ENCODE results near the gene TMEM62. TPM values are rescaled to one million over a fixed set of nuclear protein-coding genes. Genes with fewer than 3 reads are reported as not detected.
"Not testable (repeated sequence)": the region's sequence is repeated elsewhere in the genome, so short reads cannot be mapped to it uniquely, and the experiment has no call there.

Gene TMEM62
- total RNA-seq, 1 donor from 2014 or later = 11.0 TPM

DNA sequence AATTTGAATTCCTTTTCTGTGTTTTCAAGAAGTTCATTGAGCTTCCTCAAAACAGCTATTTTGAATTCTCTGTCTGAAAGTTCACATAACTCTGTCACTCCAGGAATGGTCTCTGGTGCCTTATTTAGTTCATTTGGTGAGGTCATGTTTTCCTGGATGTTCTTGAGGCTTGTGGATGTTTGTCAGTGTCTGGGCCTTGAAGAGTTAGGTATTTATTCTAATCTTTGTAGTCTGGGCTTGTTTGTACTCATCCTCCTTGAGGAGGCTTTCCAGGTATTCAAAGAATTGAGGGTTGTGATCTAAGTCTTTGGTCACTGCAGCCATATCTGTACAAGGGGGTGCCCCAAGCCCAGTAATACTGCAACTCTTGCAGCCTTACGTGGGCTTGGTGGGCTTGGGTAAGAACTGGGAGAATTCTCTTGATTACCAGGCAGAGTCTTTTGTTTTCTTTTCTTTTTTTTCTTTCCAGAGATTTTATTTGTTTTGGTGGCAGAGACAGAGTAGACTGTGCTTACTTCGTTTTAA, 32.5 kb downstream of the TMEM62 start:
- Mint-ChIP-seq H3K36me3 (ENCODE audit: low read depth) (peaks cover 10% of the 10 kb centered on the region), H3K4me1 (ENCODE audit: low read depth) (peaks cover 27% of the 10 kb centered on the region), H3K4me3 (ENCODE audit: unreplicated experiment) (no peak overlapping the region), H3K27me3 (ENCODE audit: low read depth) (no peaks in the 10 kb centered on the region), H3K9me3 (ENCODE audit: low read depth) (peaks cover 2% of the 10 kb centered on the region), H3K27ac (ENCODE audit: unreplicated experiment) (no peak overlapping the region)
- TF ChIP-seq, protein P1, sequence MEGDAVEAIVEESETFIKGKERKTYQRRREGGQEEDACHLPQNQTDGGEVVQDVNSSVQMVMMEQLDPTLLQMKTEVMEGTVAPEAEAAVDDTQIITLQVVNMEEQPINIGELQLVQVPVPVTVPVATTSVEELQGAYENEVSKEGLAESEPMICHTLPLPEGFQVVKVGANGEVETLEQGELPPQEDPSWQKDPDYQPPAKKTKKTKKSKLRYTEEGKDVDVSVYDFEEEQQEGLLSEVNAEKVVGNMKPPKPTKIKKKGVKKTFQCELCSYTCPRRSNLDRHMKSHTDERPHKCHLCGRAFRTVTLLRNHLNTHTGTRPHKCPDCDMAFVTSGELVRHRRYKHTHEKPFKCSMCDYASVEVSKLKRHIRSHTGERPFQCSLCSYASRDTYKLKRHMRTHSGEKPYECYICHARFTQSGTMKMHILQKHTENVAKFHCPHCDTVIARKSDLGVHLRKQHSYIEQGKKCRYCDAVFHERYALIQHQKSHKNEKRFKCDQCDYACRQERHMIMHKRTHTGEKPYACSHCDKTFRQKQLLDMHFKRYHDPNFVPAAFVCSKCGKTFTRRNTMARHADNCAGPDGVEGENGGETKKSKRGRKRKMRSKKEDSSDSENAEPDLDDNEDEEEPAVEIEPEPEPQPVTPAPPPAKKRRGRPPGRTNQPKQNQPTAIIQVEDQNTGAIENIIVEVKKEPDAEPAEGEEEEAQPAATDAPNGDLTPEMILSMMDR (IDR thresholded peaks at IDR 0.05) = no peak
- DNase-seq (ENCODE audit: low spot score) = no peak

DNA sequence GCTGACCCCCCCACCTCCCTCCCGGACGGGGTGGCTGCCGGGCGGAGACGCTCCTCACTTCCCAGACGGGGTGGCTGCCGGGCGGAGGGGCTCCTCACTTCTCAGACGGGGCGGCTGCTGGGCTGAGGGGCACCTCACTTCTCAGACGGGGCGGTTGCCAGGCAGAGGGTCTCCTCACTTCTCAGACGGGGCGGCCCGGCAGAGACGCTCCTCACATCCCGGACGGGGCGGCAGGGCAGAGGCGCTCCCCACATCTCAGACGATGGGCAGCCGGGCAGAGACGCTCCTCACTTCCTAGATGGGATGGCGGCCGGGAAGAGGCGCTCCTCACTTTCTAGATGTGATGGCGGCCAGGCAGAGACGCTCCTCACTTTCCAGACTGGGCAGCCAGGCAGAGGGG, 33.9 kb downstream of the TMEM62 start:
- not testable (repeated sequence) for H3K27ac Mint-ChIP-seq (ENCODE audit: unreplicated experiment); DNase-seq (ENCODE audit: low spot score); H3K27me3 Mint-ChIP-seq (ENCODE audit: low read depth); H3K4me3 Mint-ChIP-seq (ENCODE audit: unreplicated experiment); H3K36me3 Mint-ChIP-seq (ENCODE audit: low read depth); H3K9me3 Mint-ChIP-seq (ENCODE audit: low read depth)
- peaks cover 27% of the 10 kb centered on the region for H3K4me1 Mint-ChIP-seq (ENCODE audit: low read depth)

DNA sequence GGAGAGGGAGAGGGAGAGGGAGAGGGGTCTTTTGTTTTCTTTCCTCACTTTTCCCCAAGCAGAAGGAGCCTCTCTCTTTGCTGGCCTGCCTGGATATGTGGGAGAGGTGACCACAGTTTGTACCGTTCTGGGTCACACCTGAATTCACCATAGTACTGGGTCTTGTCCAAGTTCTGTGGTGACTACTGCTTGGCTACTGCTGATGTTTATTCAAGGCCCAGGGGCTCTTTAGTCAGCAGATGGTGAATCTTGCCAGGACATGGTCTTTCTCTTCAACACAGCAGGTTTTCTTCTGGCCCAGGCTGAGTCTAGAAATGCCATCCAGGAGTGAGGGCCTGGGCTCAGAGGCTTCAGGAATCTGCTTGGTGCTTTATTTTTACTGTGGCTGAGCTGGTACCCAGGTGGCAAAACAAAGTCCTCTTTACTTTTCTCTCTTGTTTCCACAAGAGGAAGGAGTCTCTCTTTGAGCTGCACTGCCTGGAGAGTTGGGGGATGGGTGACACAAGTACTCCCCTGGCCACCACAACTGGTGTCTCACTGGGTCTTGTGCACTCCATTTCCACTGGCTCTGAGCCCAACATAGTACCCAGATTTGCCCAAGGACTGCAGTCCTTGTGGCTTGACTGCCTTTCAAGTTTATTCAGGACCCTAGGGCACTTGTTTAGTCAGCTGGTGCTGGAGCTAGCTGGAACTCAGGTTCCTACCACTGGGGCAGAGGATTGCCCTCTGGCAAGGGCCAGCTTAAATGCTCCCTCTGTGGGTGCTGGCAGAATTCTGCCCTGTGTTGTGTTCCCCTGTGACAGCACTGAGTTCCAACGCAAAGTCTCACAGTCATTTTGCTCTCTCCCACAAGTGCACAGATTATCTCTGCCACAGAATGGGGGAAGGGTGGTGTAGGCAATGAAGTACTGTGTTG, 35.1 kb downstream of the TMEM62 start:
- Mint-ChIP-seq H3K27me3 (ENCODE audit: low read depth) (no peaks in the 10 kb centered on the region), H3K4me3 (ENCODE audit: unreplicated experiment) (no peak overlapping the region), H3K36me3 (ENCODE audit: low read depth) (peaks cover 14% of the 10 kb centered on the region), H3K4me1 (ENCODE audit: low read depth) (peaks cover 27% of the 10 kb centered on the region), H3K9me3 (ENCODE audit: low read depth) (peaks cover 2% of the 10 kb centered on the region), H3K27ac (ENCODE audit: unreplicated experiment) (peak overlapping the region; percentile 71)
- DNase-seq (ENCODE audit: low spot score) = no peak
- TF ChIP-seq, protein P1 (IDR thresholded peaks at IDR 0.05) = no peak

DNA sequence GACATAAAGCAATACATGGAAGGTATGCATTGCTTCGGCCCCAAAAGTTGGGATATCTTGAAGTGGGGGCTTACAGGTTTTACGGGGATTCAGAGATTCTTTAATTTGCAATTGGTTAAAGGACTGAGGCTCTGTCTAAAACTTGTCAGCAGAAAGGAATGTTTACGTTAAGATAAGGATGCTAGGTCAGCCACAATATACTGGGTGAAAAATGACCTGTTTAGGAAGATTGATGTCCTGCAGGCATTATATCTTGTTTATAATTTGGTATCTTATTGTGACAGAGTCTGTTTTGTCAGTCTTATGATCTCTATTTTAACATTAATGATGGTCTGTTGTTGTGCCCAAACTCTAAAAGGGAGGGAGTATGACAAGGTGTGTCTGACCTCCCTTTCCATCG, 36.5 kb downstream of the TMEM62 start:
- no peak for DNase-seq (ENCODE audit: low spot score)
- Mint-ChIP-seq H3K9me3 (ENCODE audit: low read depth) (peaks cover 2% of the 10 kb centered on the region), H3K4me1 (ENCODE audit: low read depth) (peaks cover 27% of the 10 kb centered on the region), H3K27ac (ENCODE audit: unreplicated experiment) (no peak overlapping the region), H3K27me3 (ENCODE audit: low read depth) (no peaks in the 10 kb centered on the region), H3K4me3 (ENCODE audit: unreplicated experiment) (no peak overlapping the region), H3K36me3 (ENCODE audit: low read depth) (peaks cover 16% of the 10 kb centered on the region)
- TF ChIP-seq, protein P1 (IDR thresholded peaks at IDR 0.05) = no peak

DNA sequence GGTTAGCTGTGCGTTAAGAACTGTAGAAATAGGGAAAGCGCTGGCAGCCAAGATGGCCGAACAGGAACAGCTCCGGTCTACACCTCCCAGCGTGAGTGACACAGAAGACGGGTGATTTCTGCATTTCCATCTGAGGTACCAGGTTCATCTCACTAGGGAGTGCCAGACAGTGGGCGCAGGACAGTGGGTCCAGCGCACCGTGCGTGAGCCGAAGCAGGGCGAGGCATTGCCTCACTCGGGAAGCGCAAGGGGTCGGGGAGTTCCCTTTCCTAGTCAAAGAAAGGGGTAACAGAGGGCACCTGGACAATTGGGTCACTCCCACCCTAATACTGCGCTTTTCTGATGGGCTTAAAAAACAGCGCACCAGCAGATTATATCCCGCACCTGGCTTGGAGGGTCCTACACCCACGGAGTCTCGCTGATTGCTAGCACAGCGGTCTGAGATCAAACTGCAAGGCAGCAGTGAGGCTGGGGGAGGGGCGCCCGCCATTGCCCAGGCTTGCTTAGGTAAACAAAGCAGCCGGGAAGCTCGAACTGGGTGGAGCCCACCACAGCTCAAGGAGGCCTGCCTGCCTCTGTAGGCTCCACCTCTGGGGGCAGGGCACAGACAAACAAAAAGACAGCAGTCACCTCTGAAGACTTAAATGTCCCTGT, 42.4 kb downstream of the TMEM62 start:
- not testable (repeated sequence) for H3K4me3 Mint-ChIP-seq (ENCODE audit: unreplicated experiment); H3K4me1 Mint-ChIP-seq (ENCODE audit: low read depth); DNase-seq (ENCODE audit: low spot score); H3K27ac Mint-ChIP-seq (ENCODE audit: unreplicated experiment); H3K27me3 Mint-ChIP-seq (ENCODE audit: low read depth); H3K9me3 Mint-ChIP-seq (ENCODE audit: low read depth)
- H3K36me3 Mint-ChIP-seq (ENCODE audit: low read depth) = peaks cover 19% of the 10 kb centered on the region

DNA sequence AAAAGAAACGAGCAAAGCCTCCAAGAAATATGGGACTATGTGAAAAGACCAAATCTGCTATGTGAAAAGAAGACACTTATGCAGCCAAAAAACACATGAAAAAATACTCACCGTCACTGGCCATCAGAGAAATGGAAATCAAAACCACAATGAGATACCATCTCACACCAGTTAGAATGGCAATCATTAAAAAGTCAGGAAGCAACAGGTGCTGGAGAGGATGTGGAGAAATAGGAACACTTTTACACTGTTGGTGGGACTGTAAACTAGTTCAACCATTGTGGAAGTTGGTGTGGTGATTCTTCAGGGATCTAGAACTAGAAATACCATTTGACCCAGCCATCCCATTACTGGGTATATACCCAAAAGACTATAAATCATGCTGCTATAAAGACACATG, 43.8 kb downstream of the TMEM62 start:
- not testable (repeated sequence) for DNase-seq (ENCODE audit: low spot score)

More for the DNA sequence above, 43.8 kb downstream of the TMEM62 start:
- H3K36me3 Mint-ChIP-seq (ENCODE audit: low read depth) = peaks cover 21% of the 10 kb centered on the region
- not testable (repeated sequence) for H3K27me3 Mint-ChIP-seq (ENCODE audit: low read depth); H3K27ac Mint-ChIP-seq (ENCODE audit: unreplicated experiment); H3K9me3 Mint-ChIP-seq (ENCODE audit: low read depth); H3K4me1 Mint-ChIP-seq (ENCODE audit: low read depth); H3K4me3 Mint-ChIP-seq (ENCODE audit: unreplicated experiment)
